DMS53 (cell line): Measurements from ENCODE around the gene PAPPA2.

Experiments used
- DNase-seq: peaks from one replicate; lab custom pipeline; 2025; lab: John Stamatoyannopoulos, UW

PAPPA2 gene

DNA sequence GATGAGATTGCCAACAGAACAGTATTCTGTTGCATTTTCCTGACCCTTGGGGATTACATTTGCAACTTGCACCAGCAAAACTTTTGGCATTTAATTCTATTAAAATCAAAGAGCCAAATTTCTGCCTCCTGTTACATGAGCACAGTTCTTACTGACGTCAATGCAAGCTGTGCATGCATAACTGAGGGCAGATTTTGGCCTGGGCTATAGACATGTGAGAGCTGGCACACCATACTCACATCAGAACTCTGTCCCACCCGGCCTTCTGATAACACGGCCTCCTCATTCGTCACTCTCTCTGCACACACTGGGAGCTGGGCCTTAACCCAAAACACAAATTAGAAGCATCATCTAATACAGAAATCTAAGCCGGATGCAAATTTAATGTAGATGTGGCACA lies 31.5 kb downstream of the PAPPA2 start:
- DNase-seq = no peak

DNA sequence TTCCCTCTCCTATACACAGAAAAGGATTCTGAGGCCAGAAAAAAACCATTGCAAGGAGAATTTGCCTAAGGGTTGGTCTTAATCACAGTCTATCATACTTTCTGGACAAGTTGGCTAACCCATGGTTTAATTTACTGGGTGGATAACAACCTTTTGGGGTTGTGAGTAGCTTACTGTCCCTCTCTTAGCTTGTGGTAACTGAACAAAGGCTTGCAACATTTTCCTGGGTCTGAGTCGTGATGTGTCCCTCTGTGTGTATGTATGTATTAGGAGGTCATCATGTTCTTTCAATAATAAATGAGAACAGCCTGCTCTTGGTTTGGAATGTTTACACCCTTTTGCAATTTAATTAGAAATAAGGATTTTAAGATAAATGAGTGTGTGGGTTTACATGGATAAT lies 36.7 kb downstream of the PAPPA2 start:
- no peak for DNase-seq

DNA sequence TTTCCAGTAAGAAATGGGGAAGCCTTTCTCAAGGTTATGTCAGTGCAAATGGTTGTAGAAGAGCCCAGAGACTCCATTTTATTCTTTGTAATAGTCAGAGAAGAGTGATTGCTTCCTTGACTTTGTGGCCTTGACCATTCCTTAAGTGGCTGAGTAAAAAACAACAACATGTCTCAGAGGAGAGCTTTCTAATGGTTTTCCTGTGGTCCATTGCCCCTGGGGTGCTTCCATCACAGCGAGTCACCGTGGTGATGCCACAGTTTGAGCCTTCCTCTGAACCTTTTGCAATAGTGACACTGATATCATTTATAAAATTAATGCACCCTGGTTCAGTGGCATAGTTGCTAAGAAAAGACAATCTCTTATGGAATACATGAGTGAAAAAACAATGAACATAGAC lies 38.6 kb downstream of the PAPPA2 start:
- no peak for DNase-seq

DNA sequence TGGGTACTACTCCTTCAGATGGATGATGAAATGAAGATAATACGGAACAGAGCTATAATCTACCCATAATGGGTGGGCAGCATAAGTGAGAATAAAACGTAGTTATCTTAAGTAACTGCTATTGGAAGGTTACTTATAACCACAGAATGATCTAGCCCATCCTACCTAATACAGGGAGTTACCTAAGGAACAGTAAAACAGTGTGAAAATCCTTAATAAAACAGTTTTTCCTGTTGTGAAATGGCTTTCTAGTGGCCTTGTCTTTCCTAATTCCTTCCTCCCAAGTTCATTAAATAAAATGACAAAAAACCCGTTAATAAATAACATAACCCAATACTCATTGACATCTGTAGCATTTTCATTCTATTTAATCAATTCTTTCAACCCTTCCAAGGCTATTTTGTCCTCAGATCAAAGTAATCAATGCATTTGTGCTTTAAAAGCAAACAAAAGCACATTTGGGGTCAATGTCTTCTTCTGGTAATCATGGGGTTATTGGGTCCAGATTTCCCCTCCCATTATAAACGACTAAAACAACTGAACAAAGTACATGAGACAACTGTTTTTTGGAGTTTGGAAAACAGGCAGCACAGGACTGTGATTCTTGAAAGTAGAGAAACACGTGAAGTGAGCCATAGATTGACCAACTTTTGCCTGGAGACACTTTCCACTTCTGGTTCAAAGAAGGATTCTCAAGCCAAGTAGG lies 42.0 kb downstream of the PAPPA2 start:
- no peak for DNase-seq

DNA sequence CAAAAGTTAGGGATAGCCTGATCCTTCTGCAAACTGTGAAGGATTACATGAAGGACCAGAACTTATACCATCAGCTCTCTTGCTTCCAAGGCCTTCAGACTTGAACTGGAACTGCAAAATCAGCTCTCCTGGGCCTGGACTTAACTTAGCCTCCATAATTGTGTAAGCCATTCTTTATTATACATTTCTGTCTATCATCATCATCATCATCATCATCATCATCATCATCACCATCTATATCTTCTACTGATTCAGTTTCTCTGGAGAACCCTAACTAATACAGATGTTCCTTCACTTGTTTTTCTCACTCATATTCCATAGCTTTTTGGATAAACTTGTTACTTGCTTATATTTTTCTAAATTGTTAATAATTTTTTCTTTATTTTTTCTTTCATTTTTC lies 50.0 kb downstream of the PAPPA2 start:
- no peak for DNase-seq

DNA sequence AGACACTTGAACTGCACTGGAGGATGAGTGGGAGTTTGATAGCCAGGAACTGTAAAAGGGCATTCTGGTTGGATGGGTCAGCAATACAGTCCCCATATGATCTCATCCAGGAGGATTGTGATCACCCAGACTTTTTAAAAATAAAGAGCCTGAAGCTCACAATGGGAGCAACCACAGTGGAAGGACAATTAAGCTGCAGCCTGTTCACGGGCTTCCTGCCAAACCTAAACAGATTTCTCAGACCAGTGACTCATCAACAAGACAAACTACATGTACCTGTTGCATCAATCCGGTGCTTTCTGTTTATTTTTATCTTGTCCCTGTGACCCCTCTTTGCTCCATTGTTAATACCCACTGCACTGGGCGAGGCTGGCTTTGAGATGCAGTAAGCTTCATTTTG lies 52.3 kb downstream of the PAPPA2 start:
- peak; percentile 90 for DNase-seq

DNA sequence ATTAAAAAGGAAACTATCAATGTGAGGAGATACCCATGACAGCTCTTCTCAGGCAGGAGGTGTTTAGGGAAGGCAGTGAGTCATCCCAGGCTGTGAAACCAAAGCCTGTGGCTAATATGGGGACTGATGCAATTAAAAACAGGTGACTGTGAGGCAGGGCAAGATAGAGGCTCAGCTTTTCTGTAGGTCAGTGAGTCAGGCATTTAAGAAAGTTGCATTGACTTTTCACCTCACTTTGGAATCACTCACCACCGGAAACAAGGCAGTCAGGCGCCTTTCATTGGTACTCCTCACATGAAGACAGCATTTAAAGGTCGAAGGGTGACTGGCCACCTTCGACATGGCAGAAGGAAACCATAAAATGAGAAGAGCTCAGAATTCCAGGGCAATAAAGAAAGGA lies 54.5 kb downstream of the PAPPA2 start:
- DNase-seq = peak; percentile 83

DNA sequence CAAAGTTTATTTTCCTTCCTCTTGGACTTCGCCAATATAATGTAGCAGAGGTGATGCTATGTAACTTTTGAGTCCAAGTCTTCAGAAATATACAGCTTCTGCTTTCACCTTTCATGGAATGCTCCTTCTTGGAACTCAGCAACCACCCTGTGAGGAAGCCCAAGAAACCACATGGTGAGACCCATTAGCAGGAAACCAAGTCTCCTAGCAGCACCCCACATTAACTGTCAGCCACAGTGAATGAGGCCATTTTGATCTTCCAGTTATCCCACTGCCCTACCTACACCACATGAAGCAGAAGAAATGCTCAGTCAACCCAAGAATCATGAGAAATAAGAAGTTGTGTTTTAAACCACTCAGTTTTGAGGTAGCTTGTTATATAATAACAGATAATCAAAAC lies 58.2 kb downstream of the PAPPA2 start:
- no peak for DNase-seq

DNA sequence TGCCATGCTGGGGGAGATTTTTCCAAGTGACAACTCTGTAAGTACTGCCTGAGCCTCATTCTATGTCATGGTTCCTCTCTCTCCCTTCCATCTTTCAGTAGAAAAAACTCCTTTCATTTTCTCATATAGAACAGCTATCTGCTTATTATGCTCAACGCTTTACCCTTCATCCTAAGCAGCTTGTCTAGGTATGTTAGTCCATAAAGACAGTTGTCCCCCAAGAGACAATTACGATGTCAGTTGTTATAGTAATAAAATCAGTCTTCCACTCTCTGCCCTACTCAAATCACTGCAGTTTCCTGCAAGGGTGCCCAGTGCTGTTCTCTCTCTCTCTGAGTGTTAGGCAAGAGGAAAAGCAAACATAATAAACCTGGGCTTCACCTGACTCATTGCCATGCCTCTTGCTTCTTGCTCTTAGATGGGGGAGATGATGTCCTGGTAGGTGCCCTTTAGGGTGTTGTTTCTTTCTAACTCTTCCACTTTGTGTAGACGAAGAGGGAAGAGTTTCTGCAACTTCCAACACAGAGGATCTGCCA lies 59.4 kb downstream of the PAPPA2 start:
- DNase-seq = peak; percentile 77

DNA sequence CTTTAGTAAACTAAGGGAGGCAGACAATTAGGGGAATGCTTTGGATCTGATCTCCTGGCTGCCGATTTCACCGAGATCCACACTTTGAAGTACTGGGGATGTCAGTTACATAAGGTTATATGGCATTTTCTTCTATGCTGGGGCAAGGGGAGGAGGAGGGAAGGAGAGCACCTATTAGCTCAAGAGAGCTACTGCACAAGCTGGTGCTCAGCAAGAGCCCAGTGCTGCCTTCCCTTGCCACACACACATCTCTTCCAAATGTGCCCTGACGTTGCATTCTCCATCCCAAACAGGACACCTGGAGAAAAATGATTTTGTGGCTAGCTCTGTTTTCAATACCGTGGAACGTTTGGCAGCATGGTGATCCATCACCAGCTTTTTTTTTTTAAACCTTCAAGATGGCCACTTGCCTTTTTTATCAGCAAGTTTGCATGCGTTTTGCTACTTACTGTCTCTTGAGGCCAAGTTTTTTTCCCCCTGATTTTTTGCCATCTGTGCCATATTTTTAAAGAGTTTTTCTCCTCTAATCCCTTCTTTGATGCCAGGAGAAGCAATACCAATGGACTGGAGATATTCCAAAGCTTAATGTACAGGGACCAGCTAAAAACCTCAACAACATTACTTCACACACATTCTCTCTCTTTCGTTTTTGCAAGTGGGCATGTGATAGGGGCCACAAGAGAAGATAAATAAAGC lies 66.6 kb downstream of the PAPPA2 start:
- no peak for DNase-seq

DNA sequence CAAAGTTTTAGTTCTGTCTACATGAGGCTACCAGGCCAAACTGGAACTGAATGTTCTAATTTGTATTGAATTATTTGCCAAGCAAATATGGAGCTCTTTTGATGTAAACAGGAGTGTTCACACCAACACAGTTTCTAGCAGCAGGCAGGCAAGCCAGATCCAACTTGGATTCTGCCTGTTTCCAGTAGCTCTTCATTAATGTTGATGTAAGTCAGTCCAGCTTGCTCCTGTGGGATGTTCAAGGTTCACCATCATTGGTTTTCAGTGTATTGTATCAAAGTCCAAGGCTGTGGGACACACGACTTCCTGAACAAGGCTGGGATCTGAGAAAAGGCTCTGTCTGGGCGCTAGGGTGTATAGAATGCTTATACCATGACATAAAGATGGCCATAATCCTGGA lies 68.1 kb downstream of the PAPPA2 start:
- no peak for DNase-seq

DNA sequence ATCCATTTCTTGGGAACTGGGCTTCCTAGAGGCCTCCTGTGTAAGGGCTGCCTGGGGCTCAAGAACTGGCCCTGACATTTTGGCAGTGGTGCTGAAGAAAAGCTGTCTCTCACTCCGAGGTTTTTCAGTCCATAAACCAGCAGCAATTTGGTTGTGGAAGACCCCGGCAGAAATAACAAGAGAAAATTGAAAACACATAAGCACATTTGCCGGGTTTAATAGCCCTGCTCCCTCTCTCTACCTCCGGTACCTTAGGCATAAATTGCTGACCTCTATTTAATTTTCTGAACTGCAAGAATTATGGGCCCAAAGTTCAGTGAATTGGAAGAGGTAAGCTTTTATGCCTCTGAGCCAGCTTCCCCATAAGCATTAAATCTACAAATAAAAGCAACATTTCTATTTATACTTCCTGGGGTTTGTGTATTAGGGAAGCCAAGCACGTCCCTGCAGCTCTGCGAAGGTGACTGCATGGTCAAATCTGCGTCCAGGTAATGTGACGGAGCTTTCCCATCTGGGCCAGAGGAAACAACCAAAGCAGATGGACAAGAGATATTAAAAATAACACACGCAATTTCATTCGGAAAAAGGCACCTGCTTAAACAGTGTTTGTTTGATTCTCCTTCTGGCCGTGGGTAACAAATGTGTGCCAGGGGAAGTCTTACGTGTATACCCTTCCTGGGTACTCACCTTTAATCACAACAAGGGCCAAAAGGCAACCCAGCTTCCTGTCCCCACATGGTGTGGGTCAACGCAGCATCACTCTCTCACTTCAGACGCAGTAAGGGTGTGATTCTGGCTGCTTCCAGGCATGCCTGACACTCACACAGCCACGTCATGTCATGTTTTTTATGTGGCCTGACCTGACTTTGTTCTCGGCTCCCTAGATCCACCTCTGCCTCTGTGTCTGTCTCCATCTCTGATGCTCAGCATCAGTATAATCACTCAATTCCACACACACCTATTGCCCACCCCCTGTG lies 69.2 kb downstream of the PAPPA2 start:
- DNase-seq = no peak

DNA sequence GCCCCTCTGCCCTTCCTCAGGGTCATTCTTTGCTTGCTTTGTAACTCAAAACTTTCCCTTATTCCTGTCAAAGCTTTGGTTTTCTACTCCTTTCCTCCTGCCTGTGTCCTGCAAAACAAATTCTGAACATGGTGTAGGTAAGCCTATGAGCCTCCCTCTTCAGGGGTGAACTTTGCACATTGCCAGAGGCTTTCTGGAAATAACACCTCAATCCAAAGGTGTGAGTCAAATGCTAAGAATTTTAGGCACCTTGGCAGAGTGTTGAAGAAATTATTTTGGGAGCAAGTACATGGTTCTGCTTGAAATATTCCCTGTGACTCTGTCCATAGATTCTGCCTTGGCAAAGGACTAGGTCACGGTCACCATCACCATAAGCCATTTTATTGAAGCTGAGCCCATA lies 70.0 kb downstream of the PAPPA2 start:
- no peak for DNase-seq

DNA sequence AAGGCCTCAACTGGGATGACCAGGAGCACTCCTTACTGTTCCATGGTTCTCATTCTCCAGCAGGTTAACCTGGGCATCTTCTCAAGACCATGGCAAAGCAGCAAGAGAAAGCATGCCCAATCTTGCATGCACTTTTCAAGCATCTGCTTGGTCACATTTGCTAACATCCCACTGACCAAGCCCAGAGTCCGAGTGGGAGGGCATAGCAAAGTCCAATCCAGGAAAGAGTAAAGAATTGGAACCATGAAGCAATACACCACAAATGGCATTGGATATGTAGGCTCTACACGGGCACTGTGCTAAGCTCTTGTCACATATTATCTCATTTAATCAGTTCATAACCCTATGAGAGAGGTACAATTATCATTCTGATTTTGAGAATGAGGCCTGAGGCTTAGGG lies 73.6 kb downstream of the PAPPA2 start:
- DNase-seq = no peak

DNA sequence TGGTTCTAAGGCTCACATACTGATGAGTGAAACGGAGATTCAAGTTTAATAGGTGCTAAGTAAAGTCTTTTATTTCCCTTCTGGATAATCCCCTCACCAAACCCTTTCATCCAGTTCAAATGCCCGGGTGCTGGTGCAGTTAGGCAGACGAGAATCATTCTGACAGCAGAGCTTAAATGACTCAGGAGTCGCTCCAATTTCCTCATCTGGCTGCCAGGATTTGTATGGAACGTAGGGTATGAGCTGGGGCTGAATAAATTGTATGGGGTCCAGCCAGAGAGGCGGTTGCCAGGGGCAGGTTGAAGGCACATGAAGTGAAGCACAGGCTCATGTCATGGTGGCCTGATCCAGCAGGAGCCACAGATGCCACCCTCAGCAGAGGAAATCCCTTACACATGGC lies 76.0 kb downstream of the PAPPA2 start:
- no peak for DNase-seq

DNA sequence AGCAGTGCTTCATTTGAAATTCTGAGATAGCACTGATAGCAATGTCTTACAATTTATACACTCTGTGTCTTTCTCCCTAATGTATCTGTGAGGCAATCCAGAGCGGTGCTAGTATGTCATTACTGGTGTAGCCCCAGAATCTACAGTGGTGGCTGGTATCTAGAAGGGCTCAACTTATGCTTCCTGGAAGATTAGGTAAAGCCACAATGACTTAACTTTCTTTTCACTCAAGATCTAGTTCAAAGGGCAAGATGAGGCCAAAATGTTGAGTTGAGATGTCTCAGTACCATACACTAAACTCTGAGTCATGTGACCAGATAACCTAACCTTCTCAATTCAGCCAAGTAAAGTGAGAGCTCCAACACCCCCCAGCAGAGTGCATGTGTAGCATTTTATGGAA lies 77.5 kb downstream of the PAPPA2 start:
- no peak for DNase-seq

DNA sequence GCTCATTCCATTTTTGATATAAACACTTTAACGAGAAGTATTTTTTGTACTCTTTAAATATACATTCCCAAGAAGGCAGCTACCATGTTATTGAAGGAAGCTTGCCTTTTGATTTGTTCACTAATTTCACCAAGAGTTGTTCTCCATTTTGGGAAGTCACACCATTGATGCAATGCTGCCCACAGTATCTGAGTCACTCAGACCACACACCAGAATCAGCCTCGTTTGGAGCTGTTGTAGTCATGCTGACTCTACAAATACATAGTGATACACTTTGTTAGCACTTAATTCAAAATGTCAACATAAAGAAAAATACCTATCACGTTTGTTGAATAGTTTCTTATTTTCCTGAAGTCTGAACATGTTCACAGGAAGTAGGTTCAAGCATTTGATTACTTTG lies 78.7 kb downstream of the PAPPA2 start:
- DNase-seq = peak; percentile 49

DNA sequence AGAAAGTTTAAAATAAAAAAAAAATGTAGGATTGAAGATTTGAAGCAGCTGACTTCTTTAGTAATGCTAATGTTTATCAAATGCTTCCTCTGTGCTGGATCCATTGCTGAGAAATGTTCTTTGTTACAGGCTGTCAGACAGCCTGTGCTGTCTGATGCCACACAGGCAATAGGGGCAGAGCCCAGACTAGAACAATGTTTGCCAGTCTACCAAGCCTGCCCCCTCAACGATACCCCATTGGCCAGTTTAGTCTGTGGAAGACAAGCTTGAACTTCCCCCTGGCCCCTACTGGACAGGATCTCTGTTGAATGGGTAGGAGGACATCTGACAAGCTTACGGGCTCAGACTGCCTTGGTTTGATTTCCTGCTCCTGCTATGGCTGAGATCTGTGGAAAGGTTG lies 79.4 kb downstream of the PAPPA2 start:
- peak; percentile 14 for DNase-seq

DNA sequence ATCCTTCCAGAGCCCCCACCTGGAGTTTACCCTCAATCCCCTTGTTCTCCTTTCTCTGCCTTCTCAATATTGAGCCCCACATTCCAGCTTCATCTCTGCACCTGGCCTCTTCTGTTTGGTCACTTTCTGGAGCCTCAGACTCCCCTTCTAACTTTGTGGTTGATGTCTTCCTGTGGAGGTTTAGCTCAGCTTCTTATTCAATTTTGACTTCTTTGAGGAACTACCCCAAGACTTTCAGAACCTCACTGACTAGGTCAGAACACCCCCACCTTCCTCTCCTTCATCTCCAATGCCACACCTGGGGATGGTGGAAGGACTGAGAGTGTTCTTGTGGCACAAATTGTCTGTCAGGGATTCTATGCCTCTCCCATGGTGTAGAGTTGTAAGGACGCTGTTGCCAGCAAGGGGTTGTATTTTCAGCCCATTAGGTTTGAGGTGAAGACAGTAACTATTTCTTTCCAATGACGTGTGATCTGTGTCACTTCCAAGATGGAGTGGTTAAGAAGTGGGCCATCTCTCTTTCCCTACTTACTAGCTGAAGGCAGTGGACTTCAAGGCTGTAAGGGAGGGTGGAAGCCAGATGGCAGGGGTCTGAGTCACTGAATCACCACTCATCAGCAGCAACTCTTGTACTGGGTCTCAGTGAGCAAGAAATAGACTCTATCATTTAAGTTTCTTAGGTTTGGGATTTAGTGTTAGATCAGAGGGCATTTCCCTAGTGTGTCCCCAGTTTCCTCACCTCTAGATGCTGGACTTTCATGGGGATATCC lies 80.6 kb downstream of the PAPPA2 start:
- DNase-seq = no peak

DNA sequence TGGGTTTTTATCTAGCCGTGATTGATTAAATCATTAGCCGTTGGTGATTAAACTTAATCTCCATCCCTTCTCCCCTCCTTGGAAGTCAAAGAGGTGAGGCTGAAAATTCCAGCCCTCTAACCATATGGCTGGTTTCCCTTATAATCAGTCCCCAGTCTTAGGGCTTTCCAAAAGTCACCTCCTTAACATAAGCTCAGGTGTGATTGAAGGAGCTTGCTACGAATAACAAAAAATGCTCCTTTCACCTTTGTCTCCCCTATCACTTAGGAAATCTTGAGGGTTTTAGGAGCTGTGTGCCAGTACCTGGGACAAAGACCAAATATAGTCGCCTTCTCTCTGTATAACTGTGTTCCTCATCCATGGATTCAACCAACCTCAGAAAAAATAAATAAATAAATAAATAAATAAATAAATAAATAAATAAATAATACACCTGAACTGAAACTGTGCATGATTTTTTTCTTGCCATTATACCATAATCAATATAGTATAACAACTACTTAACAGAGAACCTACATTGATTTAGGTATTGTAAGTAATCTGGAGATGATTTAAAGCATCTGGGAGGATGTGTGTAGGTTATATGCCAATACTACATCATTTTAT lies 82.2 kb downstream of the PAPPA2 start:
- no peak for DNase-seq

DNA sequence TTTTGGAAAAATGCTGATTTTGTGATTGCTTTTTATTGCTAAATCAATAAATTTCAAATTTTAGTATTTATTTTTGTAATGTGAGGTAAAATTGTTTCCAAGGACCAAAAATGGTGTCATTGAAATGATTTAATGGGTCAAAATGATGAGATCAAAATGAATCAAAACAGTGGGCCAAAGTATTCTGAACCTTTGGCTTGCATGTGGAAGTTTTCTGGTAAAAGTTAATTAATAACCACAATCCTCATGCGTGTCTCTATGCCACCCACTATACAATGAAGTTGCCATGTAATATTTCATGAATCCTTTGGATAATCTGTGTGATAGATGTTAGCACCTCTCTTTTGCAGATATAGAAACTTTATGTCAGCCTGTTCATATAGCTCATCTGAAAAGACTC lies 83.8 kb downstream of the PAPPA2 start:
- peak; percentile 21 for DNase-seq
